Measurements from ENCODE around the gene TMEM53.

The TMEM53 gene

DNA sequence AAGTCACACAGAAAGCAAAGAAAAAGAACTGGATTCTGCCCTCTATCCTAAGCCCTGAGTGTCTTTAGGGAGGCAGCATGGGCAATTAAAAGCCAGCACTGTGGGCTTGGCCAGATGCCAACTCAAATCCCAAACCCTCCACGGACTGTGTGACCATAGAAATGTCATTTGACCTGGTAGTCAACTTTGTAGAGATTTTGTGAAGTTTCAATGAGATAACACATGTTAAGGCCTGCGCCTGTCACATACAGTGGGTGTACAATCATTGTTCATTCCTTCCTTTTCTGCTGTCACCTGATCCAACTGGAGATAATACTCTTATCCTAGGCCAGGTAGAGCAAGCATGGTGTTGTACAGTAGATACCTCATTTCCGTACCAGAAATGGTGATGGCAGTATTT lies 54.2 kb downstream of the TMEM53 start:
- DNase-seq = no peak
- H3K36me3 Mint-ChIP-seq (ENCODE audit: low read depth) = no peaks in the 10 kb centered on the region
- no peaks in the 10 kb centered on the region for H3K27me3 Mint-ChIP-seq
- no peaks in the 10 kb centered on the region for H3K9me3 Mint-ChIP-seq
- H3K4me3 Mint-ChIP-seq = no peak overlapping the region
- no peaks in the 10 kb centered on the region for H3K4me1 Mint-ChIP-seq (ENCODE audit: low read depth)
- no peak overlapping the region for H3K27ac Mint-ChIP-seq

DNA sequence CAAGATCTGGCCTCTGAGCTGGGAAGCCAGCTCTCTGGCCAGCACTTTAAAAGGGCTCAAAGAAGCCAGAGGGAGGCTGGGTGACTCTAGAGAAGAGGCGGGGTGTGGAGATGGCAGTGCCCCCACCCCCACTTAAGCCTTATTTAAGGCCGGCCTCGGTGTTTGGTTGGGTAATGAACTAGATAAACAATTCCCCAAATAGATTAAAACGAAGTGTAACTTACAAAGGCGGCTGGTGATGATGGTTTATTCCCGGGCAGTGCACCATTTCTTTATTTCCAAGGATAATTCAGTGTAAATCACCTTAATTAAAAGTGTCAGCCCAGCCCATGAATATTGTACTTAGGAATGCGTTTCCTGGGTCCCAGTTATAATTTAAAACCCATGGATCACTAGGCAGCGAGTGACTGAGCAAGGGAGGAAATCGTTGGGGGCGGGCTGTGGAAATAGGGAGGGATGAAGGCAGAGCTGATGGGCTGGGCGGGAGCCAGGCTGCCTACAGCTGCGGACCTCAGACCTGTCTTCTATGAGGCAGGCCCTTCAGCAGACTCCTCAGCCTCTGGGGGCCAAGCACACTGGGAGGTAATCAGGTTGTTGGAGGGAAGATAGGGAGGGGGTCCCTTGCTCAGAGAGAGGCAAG lies 54.9 kb downstream of the TMEM53 start:
- Mint-ChIP-seq H3K27ac (no peak overlapping the region), H3K4me1 (ENCODE audit: low read depth) (no peaks in the 10 kb centered on the region), H3K27me3 (no peaks in the 10 kb centered on the region), H3K4me3 (no peak overlapping the region), H3K36me3 (ENCODE audit: low read depth) (no peaks in the 10 kb centered on the region), H3K9me3 (no peaks in the 10 kb centered on the region)
- DNase-seq = no peak

DNA sequence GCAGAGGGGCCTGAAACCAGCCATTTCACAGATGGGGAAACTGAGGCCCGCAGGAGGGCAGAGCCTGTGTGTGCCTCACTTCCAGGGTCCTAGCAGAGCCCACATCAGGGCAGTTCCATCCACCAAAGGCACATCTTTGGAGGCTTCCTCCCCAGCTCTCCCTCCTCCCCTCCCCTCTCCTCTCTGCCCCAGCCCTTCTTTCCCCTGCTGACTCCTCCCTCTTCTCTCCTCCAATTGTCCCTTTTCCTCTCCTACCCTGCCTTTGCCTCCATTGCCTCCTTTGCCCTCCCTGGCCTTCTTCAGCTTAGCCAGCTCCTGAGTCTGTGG lies 56.6 kb downstream of the TMEM53 start:
- no peak overlapping the region for H3K4me3 Mint-ChIP-seq
- DNase-seq = no peak
- no peaks in the 10 kb centered on the region for H3K27me3 Mint-ChIP-seq
- no peak overlapping the region for H3K27ac Mint-ChIP-seq
- H3K4me1 Mint-ChIP-seq (ENCODE audit: low read depth) = no peaks in the 10 kb centered on the region
- no peaks in the 10 kb centered on the region for H3K36me3 Mint-ChIP-seq (ENCODE audit: low read depth)
- H3K9me3 Mint-ChIP-seq = no peaks in the 10 kb centered on the region

DNA sequence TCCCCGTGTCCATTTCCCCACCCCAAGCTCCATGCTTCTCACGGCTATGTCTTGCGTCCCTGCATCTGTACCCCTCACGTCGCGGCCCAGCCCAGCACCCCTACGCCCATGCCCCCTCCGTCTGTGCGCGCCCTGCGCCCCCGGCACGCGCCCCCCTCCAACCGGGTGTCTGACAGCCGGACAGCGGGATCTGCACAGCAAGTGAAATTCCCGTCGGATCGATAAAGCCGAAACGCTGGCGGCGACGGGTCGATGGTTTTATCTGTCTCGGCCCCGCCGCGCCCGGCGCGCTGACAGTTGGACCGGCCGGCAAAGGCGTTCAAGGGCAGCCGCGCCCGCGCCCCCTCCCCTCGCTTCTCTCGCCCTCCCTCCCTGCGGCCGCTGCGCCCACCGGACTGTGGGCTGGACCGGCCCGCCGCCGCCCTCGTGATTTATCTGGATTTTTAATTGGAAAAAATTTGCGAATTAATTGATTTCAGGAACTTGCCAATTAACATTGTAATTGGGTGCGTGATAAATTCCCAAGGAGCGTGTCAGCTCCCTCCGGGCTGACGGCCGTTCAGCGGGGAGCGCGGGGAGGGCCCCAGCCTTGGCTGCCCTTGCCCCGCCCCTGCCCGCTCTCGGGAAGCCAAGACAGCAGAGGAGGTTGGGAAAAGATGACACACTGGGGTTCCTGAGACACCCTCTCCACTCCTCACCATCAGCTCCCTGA lies 57.1 kb downstream of the TMEM53 start:
- H3K27ac Mint-ChIP-seq = no peak overlapping the region
- H3K4me1 Mint-ChIP-seq (ENCODE audit: low read depth) = no peaks in the 10 kb centered on the region
- H3K27me3 Mint-ChIP-seq = no peaks in the 10 kb centered on the region
- no peaks in the 10 kb centered on the region for H3K9me3 Mint-ChIP-seq
- H3K4me3 Mint-ChIP-seq = no peak overlapping the region
- H3K36me3 Mint-ChIP-seq (ENCODE audit: low read depth) = no peaks in the 10 kb centered on the region
- no peak for DNase-seq

DNA sequence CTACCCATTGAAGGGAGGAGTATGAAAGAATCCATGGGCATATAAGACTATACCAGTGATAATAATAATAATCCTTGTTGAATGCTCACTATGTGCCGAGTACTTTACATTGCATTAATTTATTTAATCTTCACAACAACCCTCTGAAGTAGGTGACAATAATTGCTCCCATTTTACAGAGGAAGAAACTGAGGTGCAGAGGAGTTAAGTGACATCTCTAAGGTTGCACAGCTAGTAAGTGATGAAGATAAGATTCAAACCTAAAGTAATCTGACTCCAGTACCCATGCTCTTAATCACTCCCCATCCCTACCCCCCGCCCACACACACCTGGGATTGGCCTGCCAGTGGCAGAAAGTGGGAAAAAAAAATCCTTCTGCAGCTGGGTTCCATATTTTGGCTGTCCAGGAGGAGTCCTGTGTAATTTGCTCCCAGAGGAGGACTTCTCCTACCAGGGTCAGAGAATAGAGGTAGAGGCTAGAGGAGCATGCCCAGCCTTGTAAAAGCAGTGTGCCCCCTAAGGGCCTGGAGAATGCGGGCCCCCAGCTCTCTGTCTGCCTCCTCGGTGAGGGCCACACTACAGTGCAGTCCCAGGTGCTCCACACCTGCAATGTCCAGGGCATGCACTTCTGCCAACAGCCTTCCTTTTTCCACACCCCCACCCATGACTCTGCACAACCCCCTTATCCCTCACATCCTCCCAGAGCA lies 57.8 kb downstream of the TMEM53 start:
- H3K4me1 Mint-ChIP-seq (ENCODE audit: low read depth) = no peaks in the 10 kb centered on the region
- no peaks in the 10 kb centered on the region for H3K27me3 Mint-ChIP-seq
- no peak overlapping the region for H3K4me3 Mint-ChIP-seq
- no peak for DNase-seq
- H3K36me3 Mint-ChIP-seq (ENCODE audit: low read depth) = no peaks in the 10 kb centered on the region
- H3K9me3 Mint-ChIP-seq = no peaks in the 10 kb centered on the region
- H3K27ac Mint-ChIP-seq = no peak overlapping the region

DNA sequence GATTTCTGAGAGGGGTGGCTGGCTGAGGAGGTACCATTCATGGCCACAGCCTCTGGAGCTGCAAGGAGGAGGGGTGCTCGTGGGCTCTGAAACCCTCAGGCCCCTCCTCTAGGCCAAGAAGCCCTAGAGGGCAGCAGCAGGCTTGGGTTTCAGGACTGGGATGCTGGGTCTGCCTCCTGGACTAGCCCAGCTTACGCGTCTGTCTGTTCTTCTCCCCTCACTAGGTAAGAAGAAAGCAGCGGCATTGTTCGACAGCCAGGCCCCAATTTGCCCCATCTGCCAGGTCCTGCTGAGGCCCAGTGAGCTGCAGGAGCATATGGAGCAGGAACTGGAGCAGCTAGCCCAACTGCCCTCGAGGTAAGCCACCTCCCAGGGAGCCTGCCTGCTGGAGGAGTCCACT lies 60.3 kb downstream of the TMEM53 start:
- no peaks in the 10 kb centered on the region for H3K36me3 Mint-ChIP-seq (ENCODE audit: low read depth)

DNA sequence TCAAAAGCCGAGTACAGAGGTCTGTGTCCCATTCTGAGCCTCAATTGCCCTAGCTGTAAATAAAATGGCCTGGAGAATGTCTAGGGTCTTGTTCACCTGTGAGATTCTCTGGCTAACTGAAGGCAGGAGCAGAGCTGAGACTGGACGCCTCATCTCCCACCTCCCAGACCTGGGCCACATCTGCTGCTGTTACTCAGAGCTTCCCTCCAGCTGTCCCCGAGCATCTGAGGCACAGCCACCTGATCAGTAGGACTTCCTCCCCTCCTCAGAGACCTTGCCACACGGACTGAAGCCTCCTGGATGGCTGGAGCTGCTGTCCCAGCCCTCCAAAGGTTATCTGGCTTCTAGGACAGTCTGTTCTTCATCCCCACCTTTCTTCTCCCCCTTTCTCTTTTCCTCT lies 62.4 kb downstream of the TMEM53 start:
- no peaks in the 10 kb centered on the region for H3K27me3 Mint-ChIP-seq

More for the DNA sequence above, 60.3 kb downstream of the TMEM53 start:
- Mint-ChIP-seq H3K4me3 (no peak overlapping the region), H3K9me3 (no peaks in the 10 kb centered on the region), H3K4me1 (ENCODE audit: low read depth) (no peaks in the 10 kb centered on the region), H3K27me3 (no peaks in the 10 kb centered on the region), H3K27ac (no peak overlapping the region)
- DNase-seq = no peak

DNA sequence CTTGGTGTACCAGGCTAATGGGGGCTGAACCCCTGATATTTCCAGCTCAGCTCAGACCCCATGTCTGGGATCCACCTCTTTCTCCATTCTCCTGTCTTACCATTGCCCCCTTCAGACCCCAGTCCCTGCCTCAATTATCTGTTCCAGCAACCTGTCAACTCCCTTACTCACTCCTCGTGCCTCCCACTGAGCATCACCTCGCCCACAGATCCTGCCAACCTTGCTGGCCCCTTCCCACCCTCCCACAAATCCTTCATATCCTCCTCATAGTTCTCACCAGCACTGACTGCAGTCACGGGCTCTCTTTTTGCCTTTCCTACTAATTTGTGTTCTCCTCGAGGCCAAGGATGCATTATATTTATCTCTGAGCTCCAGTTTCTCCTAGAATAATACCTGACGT lies 62.9 kb downstream of the TMEM53 start:
- Mint-ChIP-seq H3K9me3 (no peaks in the 10 kb centered on the region), H3K4me3 (no peak overlapping the region), H3K4me1 (ENCODE audit: low read depth) (no peaks in the 10 kb centered on the region), H3K27ac (no peak overlapping the region), H3K27me3 (no peaks in the 10 kb centered on the region), H3K36me3 (ENCODE audit: low read depth) (no peaks in the 10 kb centered on the region)
- no peak for DNase-seq

More for the DNA sequence above, 62.4 kb downstream of the TMEM53 start:
- no peaks in the 10 kb centered on the region for H3K4me1 Mint-ChIP-seq (ENCODE audit: low read depth)
- no peak for DNase-seq
- no peak overlapping the region for H3K4me3 Mint-ChIP-seq
- H3K9me3 Mint-ChIP-seq = no peaks in the 10 kb centered on the region
- H3K36me3 Mint-ChIP-seq (ENCODE audit: low read depth) = no peaks in the 10 kb centered on the region
- H3K27ac Mint-ChIP-seq = no peak overlapping the region

DNA sequence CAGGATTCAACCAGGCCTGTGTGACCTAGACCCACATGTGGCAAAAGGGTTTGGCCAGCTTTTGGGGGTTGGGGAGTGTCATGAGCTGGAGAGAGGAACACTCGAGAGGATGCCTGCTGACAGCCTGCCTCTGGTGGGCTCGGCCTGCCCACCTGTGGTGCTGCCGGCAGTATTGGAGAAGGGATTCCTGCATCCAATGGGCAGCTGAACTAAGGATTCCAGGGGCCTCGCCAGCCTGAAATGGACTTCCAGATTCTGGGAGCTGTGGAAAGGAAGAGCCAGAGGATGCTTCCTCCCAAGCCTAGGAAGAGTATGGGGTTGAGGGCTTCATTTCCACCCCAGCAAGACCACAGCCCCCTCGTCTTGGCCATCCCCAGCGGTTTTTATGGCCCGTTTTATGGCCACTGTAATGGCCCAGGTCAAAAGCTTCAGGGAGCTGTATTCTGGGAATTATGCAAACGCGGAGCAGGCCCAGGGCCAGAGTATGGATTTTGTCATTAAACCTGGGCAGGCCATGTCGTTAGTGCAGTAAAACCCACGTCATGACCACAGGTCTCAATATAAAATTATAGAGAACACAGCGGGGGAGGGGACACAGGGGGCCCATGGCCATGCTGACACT lies 63.6 kb downstream of the TMEM53 start:
- Mint-ChIP-seq H3K4me1 (ENCODE audit: low read depth) (no peaks in the 10 kb centered on the region), H3K4me3 (no peak overlapping the region), H3K9me3 (no peaks in the 10 kb centered on the region), H3K27me3 (no peaks in the 10 kb centered on the region), H3K36me3 (ENCODE audit: low read depth) (no peaks in the 10 kb centered on the region), H3K27ac (no peak overlapping the region)
- no peak for DNase-seq

DNA sequence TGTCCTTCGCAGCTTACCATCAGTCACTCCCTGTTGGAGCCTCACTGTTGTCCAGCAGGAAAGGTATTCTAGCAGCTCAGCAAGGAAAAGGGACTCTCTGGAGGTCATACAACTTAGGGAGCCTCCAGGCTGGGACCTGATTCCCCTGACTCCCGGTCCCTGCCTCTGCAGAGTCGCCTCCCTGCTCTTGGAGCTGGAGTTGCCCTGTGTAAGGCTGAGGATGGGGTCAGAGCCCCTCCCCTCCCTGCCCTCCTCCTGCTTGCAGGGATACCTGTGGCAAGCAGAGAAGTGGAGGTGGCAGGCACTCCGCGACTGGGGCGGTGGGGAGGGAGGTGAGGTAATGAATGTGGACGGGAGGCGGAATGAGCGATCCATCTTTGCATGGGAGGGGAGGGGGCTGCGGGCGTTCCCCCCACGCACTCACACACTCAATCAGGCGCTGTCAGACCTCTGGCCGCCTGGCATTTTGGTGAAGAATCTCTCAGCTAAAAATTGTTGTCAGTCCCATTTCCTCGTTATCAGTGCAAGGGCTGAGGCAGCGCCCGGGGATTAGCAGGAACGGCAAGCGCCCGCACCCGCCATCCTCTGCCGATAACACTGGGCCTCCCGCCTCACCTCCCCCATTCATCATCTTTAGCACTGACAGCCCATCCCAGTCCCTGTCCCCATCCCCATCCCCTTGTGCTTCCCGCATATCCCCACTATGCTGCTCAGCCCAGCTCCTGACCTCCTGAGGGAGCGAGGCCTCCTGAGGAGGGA lies 64.3 kb downstream of the TMEM53 start:
- DNase-seq = no peak
- Mint-ChIP-seq H3K4me3 (no peak overlapping the region), H3K27me3 (no peaks in the 10 kb centered on the region), H3K36me3 (ENCODE audit: low read depth) (no peaks in the 10 kb centered on the region), H3K9me3 (no peaks in the 10 kb centered on the region), H3K4me1 (ENCODE audit: low read depth) (no peaks in the 10 kb centered on the region), H3K27ac (no peak overlapping the region)

DNA sequence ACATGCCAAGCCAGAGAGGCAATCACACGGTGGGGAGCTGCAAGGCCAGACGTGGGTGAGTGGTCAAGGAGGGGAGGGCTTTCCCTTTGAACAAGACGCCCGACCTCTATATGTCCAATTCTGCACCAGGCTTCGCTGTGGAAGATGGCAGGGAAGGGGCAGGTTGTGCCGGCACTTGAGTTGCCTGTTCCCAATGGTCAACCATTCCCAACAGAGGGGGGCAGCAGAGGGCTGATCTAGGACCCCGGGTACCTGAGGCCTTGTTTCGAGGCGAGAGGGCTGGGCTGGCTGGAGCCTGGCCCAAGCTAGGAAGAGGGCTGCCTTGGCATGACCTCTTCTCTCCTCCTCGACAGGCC lies 64.9 kb downstream of the TMEM53 start:
- Mint-ChIP-seq H3K9me3 (no peaks in the 10 kb centered on the region), H3K27ac (no peak overlapping the region), H3K27me3 (no peaks in the 10 kb centered on the region), H3K4me1 (ENCODE audit: low read depth) (no peaks in the 10 kb centered on the region), H3K4me3 (no peak overlapping the region), H3K36me3 (ENCODE audit: low read depth) (no peaks in the 10 kb centered on the region)
- DNase-seq = peak; percentile 42

DNA sequence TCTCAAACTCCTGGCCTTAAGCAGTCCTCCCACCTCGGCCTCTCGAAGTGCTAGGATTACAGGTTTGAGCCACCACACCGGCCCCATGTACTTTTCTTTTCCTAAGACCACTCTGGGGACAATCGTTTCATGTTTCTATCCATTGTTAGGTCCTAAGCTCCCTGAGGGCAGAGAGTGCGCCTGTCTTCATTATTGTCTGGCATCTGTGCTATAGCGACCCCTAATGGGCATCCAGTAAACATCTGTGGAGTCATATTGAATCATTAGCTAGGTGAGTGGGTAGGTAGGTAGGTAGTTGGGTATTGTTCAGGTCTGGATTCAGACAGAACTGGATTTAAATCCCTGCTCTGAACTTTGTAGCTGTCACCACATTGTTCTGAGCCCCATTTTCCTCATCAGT lies 66.1 kb downstream of the TMEM53 start:
- Mint-ChIP-seq H3K4me1 (ENCODE audit: low read depth) (no peaks in the 10 kb centered on the region), H3K27ac (no peak overlapping the region), H3K36me3 (ENCODE audit: low read depth) (no peaks in the 10 kb centered on the region), H3K4me3 (no peak overlapping the region), H3K9me3 (no peaks in the 10 kb centered on the region), H3K27me3 (no peaks in the 10 kb centered on the region)
- no peak for DNase-seq

DNA sequence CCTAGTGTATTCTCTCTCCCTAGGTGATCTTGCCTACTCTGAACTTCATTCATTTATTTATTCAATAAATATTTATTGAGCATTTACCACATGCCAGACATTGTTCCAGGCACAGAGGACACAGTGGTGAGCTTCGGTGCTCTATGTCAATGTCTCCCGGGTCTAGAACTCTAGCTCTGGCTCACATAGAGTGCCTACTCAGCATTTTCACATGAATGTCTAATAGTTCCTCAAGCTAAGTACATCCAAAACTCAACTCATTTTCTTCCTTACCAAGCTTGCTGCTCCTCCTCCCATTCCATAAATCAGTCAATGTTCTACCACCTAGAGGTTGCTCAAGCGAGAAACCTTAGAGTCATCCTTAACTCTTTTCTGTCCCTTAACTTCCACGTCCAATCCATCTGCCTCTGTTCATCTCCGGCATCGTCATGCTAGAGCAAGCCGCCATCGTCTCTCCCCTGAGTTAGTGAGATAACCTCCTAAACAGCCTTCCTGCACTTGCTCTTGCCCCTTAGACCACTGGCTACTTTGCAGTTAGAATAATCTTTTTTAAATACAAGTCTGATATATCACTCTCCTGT lies 67.5 kb downstream of the TMEM53 start:
- Mint-ChIP-seq H3K27ac (no peak overlapping the region), H3K4me3 (no peak overlapping the region), H3K9me3 (no peaks in the 10 kb centered on the region), H3K27me3 (no peaks in the 10 kb centered on the region), H3K36me3 (ENCODE audit: low read depth) (no peaks in the 10 kb centered on the region), H3K4me1 (ENCODE audit: low read depth) (no peaks in the 10 kb centered on the region)
- DNase-seq = no peak

DNA sequence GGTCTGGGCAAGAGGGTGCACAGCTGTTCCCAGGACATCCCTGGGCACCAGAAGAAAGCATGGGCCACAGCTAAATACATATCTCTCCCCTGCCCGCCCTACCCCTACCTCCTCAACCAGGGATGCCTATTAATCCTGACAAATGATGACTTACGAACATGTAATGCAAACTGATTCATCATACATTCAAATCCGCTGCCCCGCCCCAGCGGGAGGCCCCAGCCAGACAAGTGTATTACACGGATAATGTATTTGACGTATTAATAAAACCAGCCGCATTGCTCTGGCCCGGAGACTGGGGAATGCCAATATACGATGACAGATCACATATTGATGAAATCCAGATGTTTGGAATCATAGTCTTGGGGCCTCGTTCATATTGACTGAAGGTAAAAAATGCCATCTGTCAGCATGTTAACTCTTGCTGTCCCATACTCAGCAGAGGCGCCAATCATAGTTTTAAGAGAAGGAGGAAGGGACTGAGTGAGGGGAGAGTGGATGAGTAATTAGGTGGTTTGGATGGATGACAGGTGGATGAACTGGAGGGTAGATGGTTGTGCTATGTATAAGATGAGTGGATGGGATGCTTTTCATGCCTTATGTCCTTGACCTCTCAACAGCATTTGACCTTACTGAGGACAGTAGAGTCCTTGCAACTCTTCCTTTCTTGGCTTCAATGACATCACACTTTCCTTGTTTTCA lies 68.2 kb downstream of the TMEM53 start:
- H3K4me3 Mint-ChIP-seq = no peak overlapping the region
- no peak overlapping the region for H3K27ac Mint-ChIP-seq

More for the DNA sequence above, 68.2 kb downstream of the TMEM53 start:
- Mint-ChIP-seq H3K36me3 (ENCODE audit: low read depth) (no peaks in the 10 kb centered on the region), H3K9me3 (no peaks in the 10 kb centered on the region), H3K27me3 (no peaks in the 10 kb centered on the region), H3K4me1 (ENCODE audit: low read depth) (no peaks in the 10 kb centered on the region)
- DNase-seq = no peak
